Ovary (tissue), 3 donors: ENCODE data around the gene GTF2F1.

ENCODE experiments used
- CTCF ChIP-seq, 3 donors: fragments of 450-650 bp in 2 of 3; fragments of 200-600 bp in 1 of 3; IDR thresholded peaks; one replicate each; pipeline versions ENCODE4 v1.5.1 to v1.8.0; 2016 to 2022; ENCODE audit warnings: antibody characterized with exemption in 3 of 3, mild to moderate bottlenecking in 1 of 3
- EP300 ChIP-seq: sonication (generic); formaldehyde crosslinking; IDR thresholded peaks from one replicate; pipeline ENCODE4 v1.6.1; 2017; ENCODE audit warnings: antibody characterized with exemption
- donor health status: DM: no; HTN: no; CAD: no.

GRCh38 chr19:6387372-6387771 is 5.6 kb downstream of the GTF2F1 start:
- TF ChIP-seq EP300 = no peak
- no peak for TF ChIP-seq CTCF (IDR thresholded peaks at IDR 0.05)
